Brain microvascular endothelial cell (primary cell): ENCODE measurements around the gene MORN5.

Source experiments
- DNase-seq: peaks from one replicate; pipeline ENCODE4 v3.0.0-alpha.2; 2020
- H3K27ac ChIP-seq: fragments of 250-450 bp; sonication (Bioruptor Pico); 2 replicates; pipeline ENCODE4 v1.5.1; 2020; ENCODE audit warnings: mild to moderate bottlenecking, moderate library complexity
- H3K27me3 ChIP-seq: fragments of 250-450 bp; sonication (Bioruptor Pico); replicated peaks from 2 replicates; pipeline ENCODE4 v1.5.1; 2020; ENCODE audit warnings: mild to moderate bottlenecking
- H3K36me3 ChIP-seq: fragments of 250-450 bp; sonication (Bioruptor Pico); replicated peaks from 2 replicates; pipeline ENCODE4 v1.5.1; 2020; ENCODE audit warnings: mild to moderate bottlenecking
- H3K4me3 ChIP-seq: 2 replicates; pipeline ENCODE4 v1.5.1; 2011; ENCODE audit warnings: low read depth, mild to moderate bottlenecking, control low read depth, low read length, moderate library complexity
- CTCF ChIP-seq: IDR thresholded peaks from 2 replicates; pipeline ENCODE4 v1.5.1; 2011; ENCODE audit warnings: low read depth, mild to moderate bottlenecking, moderate library complexity, low read length, control low read depth, inconsistent platforms; ENCODE audit errors: missing control alignments
- in situ Hi-C: cut with HindIII; loops from 2 replicates; pipeline ENCODE4 v1.10.0; 2017; ENCODE audit warnings: low sequenced_read_pairs, low pct_ligation_motif_present

Gene MORN5

DNA sequence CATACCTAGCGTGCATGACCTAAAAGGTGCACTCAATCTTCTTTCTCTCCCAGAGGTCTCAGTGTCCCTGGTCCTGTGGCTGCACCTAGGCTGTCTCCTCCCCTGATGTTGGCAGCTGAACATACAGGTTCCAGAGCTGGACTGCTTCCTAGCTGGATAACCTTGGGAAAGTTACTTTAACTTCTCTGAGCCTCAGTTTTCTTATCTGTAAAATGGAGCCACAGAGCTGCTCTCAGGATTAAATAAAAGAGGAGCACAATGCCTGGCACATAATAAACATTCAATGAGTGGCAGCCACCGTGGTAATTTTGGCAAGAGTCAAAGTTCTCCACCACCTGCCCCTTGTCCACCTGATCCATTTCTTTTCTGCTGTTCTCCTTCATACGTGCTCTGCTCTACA lies 14.0 kb downstream of the MORN5 start:
- no peaks in the 10 kb centered on the region for H3K36me3 ChIP-seq
- peaks cover 5% of the 10 kb centered on the region for H3K27me3 ChIP-seq
- H3K27ac ChIP-seq, result no peak overlapping the region
- no peak for TF ChIP-seq CTCF
- in situ Hi-C loops, result no loop called here
- DNase-seq, result no peak
- no peak overlapping the region for H3K4me3 ChIP-seq

- H3K4me3 ChIP-seq, result no peak overlapping the region
- in situ Hi-C loops, result no loop called here
- H3K36me3 ChIP-seq, result no peaks in the 10 kb centered on the region
- H3K27me3 ChIP-seq, result peaks cover 2% of the 10 kb centered on the region
- TF ChIP-seq CTCF, result no peak
- DNase-seq, result no peak
- H3K27ac ChIP-seq, result no peak overlapping the region
Observed at GRCh38 chr9:122176916-122177315, 17.2 kb downstream of the MORN5 start.

GRCh38 chr9:122179054-122179689 lies 19.5 kb downstream of the MORN5 start:
- Histone ChIP-seq H3K4me3 (no peak overlapping the region), H3K27me3 (peaks cover 13% of the 10 kb centered on the region), H3K27ac (no peak overlapping the region), H3K36me3 (no peaks in the 10 kb centered on the region)
- TF ChIP-seq CTCF, result no peak
- in situ Hi-C loops, result no loop called here
- DNase-seq, result no peak

GRCh38 chr9:122179690-122180074 lies 20.0 kb downstream of the MORN5 start:
- DNase-seq, result no peak
- in situ Hi-C loops, result no loop called here
- TF ChIP-seq CTCF, result no peak
- Histone ChIP-seq H3K27ac (no peak overlapping the region), H3K36me3 (no peaks in the 10 kb centered on the region), H3K27me3 (peaks cover 13% of the 10 kb centered on the region), H3K4me3 (no peak overlapping the region)

DNA sequence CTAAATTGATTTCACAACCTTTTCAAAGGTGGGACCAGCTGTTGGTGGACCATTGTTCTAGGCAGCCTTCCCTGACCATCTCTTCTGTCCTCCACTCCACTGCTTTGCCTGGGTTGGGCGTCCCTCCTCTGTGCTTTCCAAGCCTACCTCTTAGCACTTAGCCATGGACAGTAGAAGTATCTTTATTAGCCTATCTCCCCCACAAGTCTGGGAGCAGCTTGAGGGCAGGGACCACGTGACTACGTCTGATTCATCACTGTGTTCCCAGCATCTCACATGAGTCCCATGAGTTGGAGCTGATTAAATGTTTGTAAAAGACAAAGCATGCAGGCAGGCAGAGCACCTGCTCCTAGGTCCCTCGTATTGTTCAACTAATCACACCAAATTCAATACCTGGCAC lies 20.9 kb downstream of the MORN5 start:
- H3K27ac ChIP-seq, result no peak overlapping the region
- no peaks in the 10 kb centered on the region for H3K36me3 ChIP-seq
- no peak overlapping the region for H3K4me3 ChIP-seq
- in situ Hi-C loops, result no loop called here
- no peak for TF ChIP-seq CTCF
- H3K27me3 ChIP-seq, result peaks cover 13% of the 10 kb centered on the region
- peak; percentile 85 for DNase-seq

GRCh38 chr9:122183501-122183900 lies 23.8 kb downstream of the MORN5 start:
- no peak for DNase-seq
- Histone ChIP-seq H3K36me3 (no peaks in the 10 kb centered on the region), H3K4me3 (no peak overlapping the region), H3K27me3 (peaks cover 13% of the 10 kb centered on the region), H3K27ac (no peak overlapping the region)
- no peak for TF ChIP-seq CTCF
- in situ Hi-C loops, result no loop called here
